IPS DF 4.7 (cell line): ENCODE measurements around the gene C17orf113.

Experiments used
- DNase-seq: peaks from one replicate; pipeline ENCODE4 v3.0.0-alpha.2; 2013; ENCODE audit warnings: low spot score; ENCODE audit errors: extremely low read depth

Gene C17orf113

DNA sequence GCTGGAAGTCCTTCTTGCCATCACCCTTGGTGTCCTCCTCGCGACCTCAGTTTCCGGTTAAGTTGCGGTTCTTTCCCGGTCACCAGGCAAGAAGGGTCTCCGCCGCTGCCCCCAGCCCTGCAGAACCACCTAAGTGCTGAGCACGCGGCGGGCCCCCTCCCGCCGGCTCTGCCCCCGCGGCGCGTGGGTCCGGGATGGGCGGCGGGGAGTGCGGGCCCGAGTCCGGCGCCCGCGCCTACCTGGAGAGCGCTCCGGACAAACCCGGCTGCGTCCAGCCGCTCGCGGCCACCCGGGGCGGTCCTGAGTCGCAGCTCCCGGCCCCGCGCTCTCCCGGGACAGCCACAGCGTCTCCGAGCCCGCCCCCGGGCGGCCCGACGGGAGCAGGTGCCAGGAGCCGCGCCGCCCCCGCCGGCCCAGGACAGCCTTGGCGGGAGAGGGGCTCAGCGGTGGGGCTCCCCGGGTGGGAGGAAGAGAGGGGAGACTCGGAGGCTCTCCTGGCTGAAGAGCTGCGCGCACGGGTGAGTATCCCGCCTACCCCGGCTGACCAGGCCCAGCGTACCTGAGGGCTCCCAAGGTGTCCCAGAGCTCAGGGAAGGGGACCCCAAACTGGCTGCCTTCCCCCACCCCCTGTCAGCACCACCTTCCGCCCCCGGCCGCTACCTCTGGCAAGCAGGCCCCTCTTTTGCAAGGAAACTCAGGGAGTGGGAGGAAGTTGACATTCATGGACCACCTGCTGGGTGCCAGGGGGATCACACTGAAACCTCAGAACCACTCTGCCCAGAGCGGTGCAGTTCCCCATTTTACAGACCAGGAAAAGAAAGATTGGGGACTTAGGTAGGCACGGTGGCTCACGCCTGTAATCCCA is 22.2 kb upstream of the C17orf113 start:
- DNase-seq = no peak

DNA sequence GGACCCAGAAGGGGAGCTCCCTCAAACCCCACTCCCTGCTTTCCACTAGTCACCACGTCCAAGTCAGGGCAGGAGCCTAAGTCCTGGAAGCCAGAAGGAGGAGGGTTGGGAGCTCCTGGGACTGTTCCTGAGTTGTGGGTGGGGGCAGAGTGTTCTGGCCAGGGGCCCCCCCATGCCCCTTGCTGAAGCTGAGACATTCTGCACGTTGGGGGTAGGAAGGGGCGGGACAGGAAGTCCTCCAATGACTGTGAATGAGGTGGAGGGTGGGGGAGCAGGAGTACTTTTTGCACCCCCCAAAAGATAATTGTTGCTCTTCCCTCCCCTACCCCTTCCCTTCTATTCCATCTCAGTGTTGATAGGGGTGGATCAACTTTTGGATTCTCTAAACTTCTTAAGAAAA is 21.4 kb upstream of the C17orf113 start:
- no peak for DNase-seq

DNA sequence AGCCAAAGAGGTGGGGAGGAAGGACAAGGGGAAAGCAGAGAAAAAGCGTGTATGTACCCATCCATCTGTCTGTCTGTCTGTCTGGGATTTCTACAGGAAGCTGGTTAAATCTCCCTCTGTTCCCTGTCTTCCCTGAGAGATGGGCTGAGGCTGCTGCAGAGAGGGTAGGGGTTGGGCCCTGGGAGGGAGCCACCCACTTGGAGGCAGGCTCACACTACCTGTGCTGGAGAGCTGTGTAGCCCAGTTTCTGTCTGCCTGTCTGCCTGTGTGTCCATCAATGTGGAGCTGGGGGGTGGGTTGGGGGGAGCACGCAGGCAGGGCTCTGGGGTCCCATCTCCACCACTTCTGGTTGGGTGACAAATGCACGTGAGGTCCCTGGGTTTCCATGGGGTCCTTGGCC is 18.6 kb upstream of the C17orf113 start:
- DNase-seq = no peak

DNA sequence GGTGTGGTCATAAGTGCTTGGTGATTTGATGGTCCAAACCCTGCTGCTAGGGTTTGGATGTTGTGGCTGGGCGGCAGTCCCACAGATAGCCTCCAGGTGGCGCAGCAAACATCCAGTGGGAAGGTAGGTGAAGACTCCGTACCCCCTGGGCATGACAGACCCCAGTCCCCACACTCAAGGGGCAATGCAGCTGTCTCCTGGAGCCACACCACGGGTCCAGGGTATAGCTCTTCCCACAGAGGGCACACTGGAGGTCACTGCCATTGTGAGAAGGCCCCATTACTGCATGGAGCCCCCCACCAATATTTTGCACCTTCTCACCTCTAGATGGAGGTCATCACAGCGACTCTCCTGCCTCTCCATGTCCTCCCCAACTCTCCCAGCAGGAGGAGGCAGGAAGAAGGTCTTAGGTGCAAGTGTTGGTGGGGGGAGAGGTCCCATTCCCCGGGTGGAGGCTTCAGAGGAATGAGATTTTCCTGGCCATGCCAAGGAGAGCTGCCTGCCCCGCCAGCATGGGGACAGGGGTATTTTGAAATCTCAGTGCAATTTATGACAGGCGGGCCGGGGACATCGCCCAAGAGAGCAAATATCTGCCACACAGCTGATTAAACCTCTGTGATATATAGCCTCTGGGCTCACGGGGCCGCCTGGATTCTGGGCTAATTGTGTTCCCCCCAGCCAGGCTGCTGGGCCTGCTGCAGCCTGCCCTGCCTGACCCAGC is 17.1 kb upstream of the C17orf113 start:
- peak; percentile 66 for DNase-seq

DNA sequence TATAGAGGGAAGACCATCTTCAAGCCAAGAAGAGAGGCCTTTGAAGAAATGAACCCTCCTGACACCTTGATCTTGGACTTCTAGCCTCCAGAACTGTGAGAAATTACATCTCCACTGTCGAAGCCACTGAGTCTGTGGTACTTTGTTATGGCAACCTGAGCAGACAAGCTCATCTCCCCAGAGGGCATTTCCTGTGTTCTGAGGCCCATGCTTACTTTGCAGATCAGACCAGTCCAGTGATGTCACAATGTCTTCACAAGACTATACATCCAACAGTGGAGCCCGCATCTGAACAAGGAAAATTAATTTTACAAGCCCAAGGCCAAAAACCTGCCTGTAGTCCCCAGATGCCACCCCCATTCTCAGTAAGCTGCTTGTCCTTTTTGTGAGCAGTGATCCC is 14.8 kb upstream of the C17orf113 start:
- DNase-seq = no peak

DNA sequence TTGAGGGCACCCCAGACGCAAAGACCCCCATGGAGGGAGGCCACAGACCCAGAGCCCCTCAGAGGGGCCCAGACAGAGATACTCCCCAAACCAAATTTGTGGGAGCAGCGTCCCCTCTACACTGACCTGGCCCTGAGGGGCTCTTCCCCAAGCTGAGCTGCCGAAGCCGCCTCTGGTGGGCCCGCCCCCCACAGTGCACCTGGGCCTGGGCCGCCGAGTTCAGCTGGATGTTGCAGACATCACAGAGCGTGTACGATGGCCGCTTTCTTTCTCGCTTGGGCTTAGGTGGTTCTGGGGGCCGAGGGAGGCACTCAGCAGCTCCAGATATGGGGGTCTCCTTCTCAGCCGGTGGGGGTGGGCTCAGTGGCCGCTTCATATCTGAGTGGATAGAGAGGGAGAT is 12.3 kb upstream of the C17orf113 start:
- no peak for DNase-seq

DNA sequence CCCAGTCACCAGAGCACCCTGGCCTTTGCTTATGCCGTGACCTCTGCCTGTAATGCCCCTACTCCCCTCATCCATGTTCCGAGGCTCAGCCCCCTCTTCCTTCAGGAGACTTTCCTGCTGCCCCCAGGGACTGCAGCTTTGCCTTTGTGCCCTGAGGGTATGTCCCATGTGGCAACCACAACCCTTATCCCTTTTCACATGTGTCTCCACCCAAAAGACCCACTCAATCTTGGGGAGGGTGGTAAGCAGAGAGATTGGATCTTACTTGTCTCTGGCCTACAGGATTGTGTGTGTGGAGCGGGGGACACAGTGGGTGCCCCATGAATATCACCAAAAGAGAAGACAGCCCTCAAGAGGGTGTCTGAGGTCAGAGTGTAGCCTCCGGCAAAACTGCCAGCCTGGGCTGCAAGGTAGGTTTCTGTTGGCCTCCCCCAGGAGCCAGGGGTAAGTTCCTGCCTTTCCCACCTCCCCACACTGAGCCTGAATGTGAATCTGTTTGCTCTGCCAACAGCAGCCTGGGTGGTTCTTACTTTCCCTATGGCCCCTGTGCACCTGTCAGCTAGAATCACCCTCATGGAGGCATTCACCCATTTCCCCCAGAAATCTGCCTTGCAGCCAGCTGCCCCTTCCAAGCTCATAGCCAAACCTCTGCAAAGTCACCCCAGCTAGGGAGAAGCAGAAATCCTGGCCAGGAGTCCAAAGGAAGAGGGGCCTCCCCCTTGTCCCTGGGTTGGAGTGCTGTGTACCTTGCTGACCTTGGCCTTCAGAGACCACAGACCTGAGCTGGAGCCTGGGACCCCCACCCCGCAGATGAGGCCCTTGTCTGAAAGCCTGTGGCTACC is 11.5 kb upstream of the C17orf113 start:
- no peak for DNase-seq

DNA sequence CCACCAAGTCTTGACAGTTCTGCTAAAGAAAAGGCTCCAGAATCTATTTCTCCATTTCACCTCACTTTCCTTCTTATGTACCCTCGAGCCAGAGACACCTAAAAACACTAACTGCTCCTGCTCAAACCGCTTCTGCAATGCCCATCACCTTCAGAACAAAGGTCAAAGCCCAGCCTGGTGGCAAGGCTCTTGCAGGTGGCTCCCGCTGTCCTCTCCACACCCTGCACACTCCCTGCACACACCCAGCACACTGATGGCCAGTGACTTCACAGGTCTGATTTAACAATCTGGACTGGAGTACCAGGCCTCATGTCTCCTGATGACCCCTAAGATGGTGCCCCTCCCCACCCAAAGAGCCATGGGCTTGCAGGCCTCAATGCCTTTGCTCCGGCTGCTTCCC is 9.8 kb upstream of the C17orf113 start:
- DNase-seq = no peak

DNA sequence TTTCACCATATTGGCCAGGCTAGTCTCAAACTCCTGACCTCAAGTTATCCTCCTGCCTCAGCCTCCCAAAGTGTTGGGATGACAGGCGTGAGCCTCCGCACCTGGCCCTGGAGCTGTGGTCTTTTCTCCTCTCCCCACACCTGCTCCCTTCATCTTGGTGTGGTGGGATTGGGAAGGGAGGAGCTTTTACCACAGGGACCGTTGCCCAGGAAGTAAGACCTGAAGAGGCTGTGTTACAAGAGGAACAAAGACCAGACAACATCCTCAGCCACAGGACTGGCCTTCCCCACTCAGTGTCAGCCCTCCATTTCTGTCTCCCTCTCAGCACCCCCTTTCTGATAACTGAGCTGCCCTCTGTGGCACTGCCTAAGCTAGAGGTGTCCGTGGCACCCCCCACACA is 9.4 kb upstream of the C17orf113 start:
- DNase-seq = no peak

DNA sequence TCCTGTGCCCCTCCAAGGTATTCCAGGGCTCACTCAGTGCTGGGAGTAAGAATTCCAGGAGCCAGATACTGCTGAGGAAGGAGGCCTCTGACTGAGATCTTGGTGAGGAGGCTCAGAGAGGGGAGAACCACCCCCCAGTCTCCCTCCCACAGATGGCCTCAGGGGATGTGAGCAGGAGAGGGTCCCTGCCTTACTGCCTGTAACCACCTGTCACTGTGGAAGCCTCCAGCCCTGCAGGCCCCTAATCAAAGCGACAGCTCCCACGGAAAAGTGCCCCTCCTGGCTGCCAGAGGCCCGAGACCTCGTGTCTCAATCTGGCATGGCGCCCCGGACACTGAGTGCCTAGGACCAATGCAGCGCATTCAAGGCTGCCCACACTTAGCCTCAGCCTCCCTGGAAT is 7.7 kb upstream of the C17orf113 start:
- DNase-seq = no peak

DNA sequence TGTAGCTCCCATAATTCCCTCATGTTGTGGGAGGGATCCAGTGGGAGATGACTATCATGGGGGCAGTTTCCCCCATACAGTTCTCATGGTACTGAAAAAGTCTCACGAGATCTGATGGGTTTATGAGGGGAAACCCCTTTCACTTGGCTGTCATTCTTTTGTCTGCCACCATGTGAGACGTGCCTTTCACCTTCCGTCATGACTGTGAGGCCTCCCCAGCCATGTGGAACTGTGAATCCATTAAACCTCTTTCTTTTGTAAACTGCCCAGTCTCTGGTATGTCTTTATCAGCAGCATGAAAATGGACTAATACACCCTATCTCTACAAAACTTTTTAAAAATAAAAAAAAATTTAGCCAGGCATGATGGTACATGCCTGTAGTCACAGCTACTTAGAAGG is 6.2 kb upstream of the C17orf113 start:
- DNase-seq = no peak

DNA sequence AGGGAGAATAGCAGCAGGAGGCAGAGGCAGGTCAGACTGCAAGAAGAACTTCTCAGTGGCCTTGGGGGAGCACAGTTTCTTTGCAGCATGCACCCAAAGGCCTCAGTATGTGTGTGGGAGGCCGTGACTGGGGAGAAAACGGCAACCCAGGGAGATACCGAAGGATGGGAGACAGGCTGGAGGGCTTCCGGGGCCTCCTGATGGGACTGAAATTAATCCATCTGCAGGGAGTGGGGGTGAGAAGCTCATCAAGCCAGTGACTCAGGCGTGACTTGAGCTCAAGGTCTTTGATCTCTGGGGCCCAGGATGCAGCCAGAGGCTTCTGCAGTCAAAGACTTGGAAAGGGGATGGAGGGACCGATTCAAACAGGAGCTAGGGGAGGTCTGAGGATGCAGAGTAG is 5.1 kb upstream of the C17orf113 start:
- DNase-seq = no peak

DNA sequence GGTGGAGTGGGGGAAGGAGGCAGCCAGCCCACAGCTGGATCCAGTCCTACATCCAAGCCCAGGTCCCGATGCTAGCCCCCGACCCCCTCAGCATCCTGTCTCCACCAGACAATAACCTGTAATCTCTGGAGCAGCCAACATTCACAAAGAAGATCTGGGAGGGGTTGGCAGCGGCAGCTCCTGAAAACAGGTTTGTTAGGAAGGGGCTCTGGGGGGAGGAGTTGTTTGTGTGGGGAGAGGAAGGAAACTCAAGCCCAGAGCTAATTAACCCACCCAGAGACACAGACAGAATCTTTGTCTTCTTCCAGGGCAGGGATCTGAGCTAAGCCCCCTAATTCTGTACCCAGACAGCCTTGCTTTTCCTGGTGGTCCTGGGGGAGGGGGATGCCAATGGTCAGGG is 4.6 kb upstream of the C17orf113 start:
- no peak for DNase-seq

DNA sequence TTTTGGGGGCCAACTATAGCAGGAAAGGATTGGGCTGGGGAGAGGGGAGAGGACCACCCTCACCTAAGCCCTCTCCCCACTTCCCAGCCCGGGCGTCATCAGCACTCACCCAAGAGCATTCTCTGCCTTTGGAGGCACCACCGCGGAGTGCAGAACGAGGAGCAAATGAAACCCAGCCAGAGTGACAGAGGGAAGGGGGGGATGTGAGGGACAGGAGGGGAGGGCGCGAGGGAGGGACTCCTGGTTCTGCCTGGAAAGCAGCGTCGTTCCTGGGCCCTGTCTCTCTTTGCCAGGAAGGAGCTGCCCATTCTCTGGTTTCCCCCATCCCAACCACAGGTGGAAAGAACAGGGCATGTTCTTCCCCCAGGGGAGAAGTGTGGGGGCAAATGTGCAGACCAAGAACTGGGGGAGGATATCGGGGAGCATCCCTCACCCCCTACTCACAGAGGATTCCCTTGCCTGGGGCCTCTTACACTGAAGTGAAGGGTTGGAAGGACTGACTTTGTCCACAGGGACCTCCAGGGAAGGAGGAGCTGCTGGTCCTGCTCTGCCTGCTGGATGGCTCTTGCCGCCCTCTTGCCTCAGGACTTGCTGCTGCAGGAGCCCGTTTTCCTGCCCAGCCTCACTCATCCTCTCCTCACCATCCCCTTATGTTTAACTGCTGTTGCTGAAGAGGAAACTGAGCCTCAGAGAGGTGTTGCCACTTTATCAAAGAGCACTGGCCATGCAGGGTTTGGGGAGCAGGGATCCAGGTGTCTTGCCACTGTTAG is 3.5 kb upstream of the C17orf113 start:
- DNase-seq = no peak

DNA sequence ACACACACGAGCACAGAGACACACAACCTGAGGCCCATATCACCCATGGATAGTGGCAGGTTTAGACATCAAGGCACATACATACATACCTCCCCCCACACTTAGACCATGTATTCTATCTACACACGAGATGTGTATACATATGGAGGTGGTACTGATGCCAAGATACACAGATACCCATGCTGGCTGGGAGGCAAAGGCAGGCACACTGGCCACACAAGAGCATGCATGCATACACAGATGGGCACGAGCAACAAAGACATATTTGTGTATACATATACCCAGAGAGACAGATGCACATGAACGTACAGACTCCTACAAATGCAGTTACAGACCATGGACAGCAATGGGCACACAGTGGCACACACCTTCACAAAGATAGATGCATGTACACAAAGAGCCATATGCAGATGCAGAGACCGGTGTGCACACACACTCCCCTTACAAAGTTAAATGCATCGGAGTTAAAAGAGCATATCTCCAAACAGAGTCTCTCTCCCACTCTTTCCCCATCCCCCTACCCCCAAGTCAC is 2.0 kb upstream of the C17orf113 start:
- DNase-seq = no peak

DNA sequence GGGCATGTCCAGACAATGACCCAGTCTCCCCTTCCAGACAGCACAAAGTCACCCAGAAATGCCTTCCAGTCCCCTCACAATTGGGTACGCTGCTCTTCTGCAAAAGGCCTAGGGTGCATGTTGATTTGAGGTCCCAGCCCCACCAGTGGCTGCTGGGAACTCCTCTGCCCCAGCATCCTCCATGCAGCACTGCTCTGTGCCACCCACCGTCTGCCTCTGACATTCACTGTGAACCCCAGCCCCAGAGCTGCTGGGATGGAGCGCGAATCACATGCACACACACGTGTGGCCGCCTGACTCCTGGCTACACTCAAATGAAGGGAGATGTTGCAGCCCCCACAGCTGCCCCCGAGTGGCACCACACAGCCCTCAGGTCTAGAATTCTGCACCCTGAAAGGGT is 1.2 kb upstream of the C17orf113 start:
- DNase-seq = no peak

DNA sequence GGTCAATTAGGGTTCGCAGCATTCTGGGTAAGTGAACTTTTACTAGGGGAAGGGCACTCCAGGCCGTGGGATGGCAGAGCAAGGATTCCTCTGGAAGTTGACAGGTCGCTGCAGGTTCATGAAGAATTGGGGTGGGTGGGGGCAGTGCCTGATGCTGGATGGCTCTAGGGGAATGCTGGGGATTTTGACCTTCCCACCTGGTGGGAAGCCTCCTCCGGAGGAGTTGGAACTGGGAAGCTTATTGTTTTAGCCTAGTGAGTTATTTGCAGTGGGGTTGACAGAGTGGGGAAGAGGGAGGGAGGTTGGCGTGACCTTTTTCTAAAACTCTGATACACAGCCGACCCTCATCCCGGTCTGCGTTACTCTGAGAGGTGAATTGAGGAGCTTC is 606 bp upstream of the C17orf113 start:
- no peak for DNase-seq

DNA sequence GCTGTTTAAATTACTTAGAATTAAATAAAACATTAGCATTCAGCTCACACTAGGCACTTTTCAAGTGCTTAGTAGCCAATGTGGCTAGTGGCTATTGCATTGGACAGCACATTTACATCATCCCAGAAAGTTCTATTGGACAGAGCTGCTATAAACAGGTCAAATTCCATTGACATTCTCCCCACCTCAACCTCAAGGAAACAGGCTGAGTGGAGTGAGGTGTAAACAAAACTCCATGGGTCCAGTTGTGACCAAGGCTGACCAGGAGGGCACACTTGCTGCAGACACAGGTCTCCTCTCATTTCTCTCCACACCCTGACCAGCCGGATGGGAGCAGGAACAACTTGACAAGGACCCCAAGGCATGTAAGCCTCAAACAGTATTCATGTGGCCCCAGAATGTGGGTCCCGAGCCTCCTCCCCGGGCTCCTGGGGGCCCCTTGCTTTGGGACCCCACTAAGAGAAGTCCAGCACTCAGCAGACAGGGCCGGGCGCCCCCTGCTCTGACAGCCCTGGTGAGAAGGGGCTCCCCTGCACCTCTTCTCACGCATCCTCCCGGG is 488 bp downstream of the C17orf113 start:
- DNase-seq = no peak

DNA sequence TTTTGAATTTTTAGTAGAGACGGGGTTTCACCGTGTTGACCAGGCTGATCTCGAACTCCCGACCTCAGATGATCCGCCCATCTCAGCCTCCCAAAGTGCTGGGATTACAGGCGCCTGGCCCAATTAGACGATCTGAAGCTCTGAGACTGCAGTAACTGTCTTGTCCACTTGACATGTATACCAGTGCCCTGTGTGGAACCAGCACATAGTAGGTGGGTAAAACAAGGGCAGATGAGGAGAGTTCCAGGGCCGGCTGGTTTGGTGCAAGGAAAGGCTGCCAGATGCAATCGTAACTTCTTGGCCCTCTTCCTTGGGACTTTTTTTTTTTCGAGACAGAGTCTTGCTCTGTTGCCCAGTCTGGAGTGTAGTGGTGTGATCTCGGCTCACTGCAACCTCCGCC is 3.1 kb downstream of the C17orf113 start:
- no peak for DNase-seq

DNA sequence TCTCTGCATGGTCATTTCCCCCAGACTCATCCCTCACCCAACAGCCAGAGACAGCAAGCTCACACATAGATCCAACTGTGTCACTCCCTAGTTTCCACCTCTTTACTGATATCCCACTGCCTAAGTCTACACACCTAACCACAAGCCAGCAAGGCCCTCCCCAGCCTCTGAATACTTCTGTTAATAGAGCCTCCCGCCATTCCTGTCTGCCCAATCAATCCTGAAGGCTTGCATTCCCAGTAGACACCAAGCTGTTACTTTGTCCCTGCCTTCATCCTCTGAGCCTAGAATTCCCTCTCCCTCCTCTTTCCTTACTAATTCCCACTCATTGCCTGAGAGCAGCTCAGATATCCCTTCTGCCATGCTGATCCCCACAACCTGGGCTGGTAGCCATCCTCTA is 4.7 kb downstream of the C17orf113 start:
- DNase-seq = no peak
